Neural progenitor cell (in vitro differentiated cells): Measurements from ENCODE around the gene GADD45B. TPM values are rescaled to one million over a fixed set of nuclear protein-coding genes. Genes with fewer than 3 reads are reported as not detected.

Experiments used
- DNase-seq: peaks from one replicate; pipeline ENCODE4 v3.0.0-alpha.2; 2016; ENCODE audit warnings: low spot score
- H2AFZ ChIP-seq: fragments of 200-600 bp; sonication (generic); replicated peaks from 2 replicates; pipeline ENCODE4 v1.6.1; 2016; ENCODE audit warnings: antibody characterized with exemption
- H3F3A ChIP-seq: fragments of 200-600 bp; sonication (generic); 2 replicates; pipeline ENCODE4 v1.6.1; 2016; ENCODE audit warnings: antibody characterized with exemption, low read depth
- H3K27ac ChIP-seq: fragments of 200-600 bp; sonication (generic); 2 replicates; pipeline ENCODE4 v1.5.1; 2016; ENCODE audit warnings: mild to moderate bottlenecking
- H3K27me3 ChIP-seq: fragments of 200-600 bp; sonication (generic); 2 replicates; pipeline ENCODE4 v1.6.1; 2016; ENCODE audit warnings: mild to moderate bottlenecking, moderate library complexity
- H3K36me3 ChIP-seq: fragments of 200-600 bp; sonication (generic); 2 replicates; pipeline ENCODE4 v1.5.1; 2016
- H3K4me1 ChIP-seq: fragments of 200-600 bp; sonication (generic); 2 replicates; pipeline ENCODE4 v1.6.1; 2016; ENCODE audit warnings: mixed run types
- H3K4me2 ChIP-seq: fragments of 200-600 bp; sonication (generic); 2 replicates; pipeline ENCODE4 v1.6.1; 2016
- H3K4me3 ChIP-seq: fragments of 200-600 bp; sonication (generic); 2 replicates; pipeline ENCODE4 v1.5.1; 2016
- H3K79me2 ChIP-seq: fragments of 200-600 bp; sonication (generic); 2 replicates; pipeline ENCODE4 v1.6.1; 2016; ENCODE audit warnings: low read depth
- H3K9ac ChIP-seq: fragments of 200-600 bp; sonication (generic); 2 replicates; pipeline ENCODE4 v1.6.1; 2016
- H3K9me3 ChIP-seq: fragments of 200-600 bp; sonication (generic); 2 replicates; pipeline ENCODE4 v1.5.1; 2016; ENCODE audit warnings: low read depth
- H4K20me1 ChIP-seq: fragments of 200-600 bp; sonication (generic); 2 replicates; pipeline ENCODE4 v1.6.1; 2016; ENCODE audit warnings: low read depth
- H3K27ac Mint-ChIP-seq: 3 replicates; pipeline ENCODE4 v1.8.0; 2021; ENCODE audit warnings: mixed read lengths
- H3K27me3 Mint-ChIP-seq: 2 replicates; pipeline ENCODE4 v1.8.0; 2022; ENCODE audit warnings: low read depth, mild to moderate bottlenecking, inconsistent platforms, moderate library complexity, mixed read lengths; ENCODE audit not compliant: insufficient read depth
- H3K36me3 Mint-ChIP-seq: 3 replicates; pipeline ENCODE4 v1.8.0; 2021; ENCODE audit warnings: mixed read lengths
- H3K4me1 Mint-ChIP-seq: 3 replicates; pipeline ENCODE4 v1.8.0; 2021; ENCODE audit warnings: mixed read lengths
- H3K4me3 Mint-ChIP-seq: 3 replicates; pipeline ENCODE4 v1.8.0; 2021; ENCODE audit warnings: mild to moderate bottlenecking, moderate library complexity, mixed read lengths
- H3K9me3 Mint-ChIP-seq: 3 replicates; pipeline ENCODE4 v1.8.0; 2020; ENCODE audit warnings: mixed read lengths
- CTCF ChIP-seq: fragments of 200-600 bp; sonication (generic); IDR thresholded peaks from 2 replicates; pipeline ENCODE4 v1.5.1; 2017; ENCODE audit warnings: antibody characterized with exemption, mild to moderate bottlenecking
- EZH2 ChIP-seq: fragments of 200-600 bp; sonication (generic); IDR thresholded peaks from 2 replicates; pipeline ENCODE4 v1.6.1; 2017; ENCODE audit warnings: antibody characterized with exemption, mild to moderate bottlenecking, moderate library complexity
- EZH2phosphoT487 ChIP-seq: fragments of 200-600 bp; sonication (generic); IDR thresholded peaks from 2 replicates; pipeline ENCODE4 v1.6.1; 2017; ENCODE audit warnings: antibody characterized with exemption
- total RNA-seq: library from RNA; depleted of rRNA; stranded (reverse); fragments of >200 nt; gene quantifications from 2 replicates; pipeline ENCODE4 v1.2.3, GENCODE V29; 2015; ENCODE audit warnings: low replicate concordance

The GADD45B gene
- total RNA-seq, 1 donor from 2014 or later = 6.2 TPM

GRCh38 chr19:2494084-2494446, 18.1 kb downstream of the GADD45B start:
- no peak for DNase-seq
- H3K27me3 Mint-ChIP-seq = peaks cover 42% of the 10 kb centered on the region

GRCh38 chr19:2494447-2495129, 18.7 kb downstream of the GADD45B start:
- Histone ChIP-seq H3K27ac (no peak overlapping the region), H3K4me2 (peak overlapping the region; percentile 79), H3K27me3 (peaks cover 68% of the 10 kb centered on the region), H4K20me1 (no peaks in the 10 kb centered on the region), H2AFZ (peak overlapping the region; percentile 78), H3K4me1 (peaks cover 8% of the 10 kb centered on the region), H3K79me2 (no peaks in the 10 kb centered on the region), H3F3A (peaks cover 15% of the 10 kb centered on the region), H3K36me3 (no peaks in the 10 kb centered on the region), H3K9me3 (no peaks in the 10 kb centered on the region), H3K9ac (no peak overlapping the region), H3K4me3 (peak overlapping the region; percentile 56)
- peak; percentile 75 for DNase-seq
- no peaks in the 10 kb centered on the region for H3K36me3 Mint-ChIP-seq
- H3K4me1 Mint-ChIP-seq = peaks cover 34% of the 10 kb centered on the region
- no peak overlapping the region for H3K27ac Mint-ChIP-seq
- peaks cover 3% of the 10 kb centered on the region for H3K9me3 Mint-ChIP-seq
- peaks cover 40% of the 10 kb centered on the region for H3K27me3 Mint-ChIP-seq
- H3K4me3 Mint-ChIP-seq = peak overlapping the region; percentile 81
- no peak for TF ChIP-seq EZH2phosphoT487
- TF ChIP-seq EZH2 = peak; percentile 34

More at GRCh38 chr19:2494084-2494446, 18.1 kb downstream of the GADD45B start:
- no peak overlapping the region for H2AFZ ChIP-seq
- Mint-ChIP-seq H3K4me3 (peak overlapping the region; percentile 81), H3K27ac (no peak overlapping the region), H3K4me1 (peaks cover 32% of the 10 kb centered on the region), H3K9me3 (peaks cover 4% of the 10 kb centered on the region), H3K36me3 (no peaks in the 10 kb centered on the region)
- no peaks in the 10 kb centered on the region for H4K20me1 ChIP-seq
- H3K79me2 ChIP-seq = no peaks in the 10 kb centered on the region
- H3K27ac ChIP-seq = no peak overlapping the region
- H3K4me1 ChIP-seq = peaks cover 8% of the 10 kb centered on the region
- H3K9ac ChIP-seq = no peak overlapping the region
- H3K4me2 ChIP-seq = peak overlapping the region; percentile 79
- TF ChIP-seq EZH2phosphoT487 (no peak), EZH2 (no peak), CTCF (no peak)
- peak overlapping the region; percentile 56 for H3K4me3 ChIP-seq
- H3K36me3 ChIP-seq = no peaks in the 10 kb centered on the region
- no peaks in the 10 kb centered on the region for H3K9me3 ChIP-seq
- peaks cover 73% of the 10 kb centered on the region for H3K27me3 ChIP-seq
- peaks cover 19% of the 10 kb centered on the region for H3F3A ChIP-seq

- no peak overlapping the region for H3K9ac ChIP-seq
- peak overlapping the region; percentile 78 for H2AFZ ChIP-seq
- DNase-seq = peak; percentile 21
- H3K4me2 ChIP-seq = peak overlapping the region; percentile 79
- no peaks in the 10 kb centered on the region for H3K36me3 Mint-ChIP-seq
- no peaks in the 10 kb centered on the region for H3K9me3 Mint-ChIP-seq
- peaks cover 34% of the 10 kb centered on the region for H3K27me3 Mint-ChIP-seq
- H3F3A ChIP-seq = peaks cover 14% of the 10 kb centered on the region
- no peaks in the 10 kb centered on the region for H3K79me2 ChIP-seq
- peak overlapping the region; percentile 56 for H3K4me3 ChIP-seq
- H3K36me3 ChIP-seq = no peaks in the 10 kb centered on the region
- H3K4me1 ChIP-seq = peaks cover 8% of the 10 kb centered on the region
- peaks cover 62% of the 10 kb centered on the region for H3K27me3 ChIP-seq
- no peak for TF ChIP-seq CTCF
- TF ChIP-seq EZH2phosphoT487 = no peak
- TF ChIP-seq EZH2 = no peak
- peaks cover 36% of the 10 kb centered on the region for H3K4me1 Mint-ChIP-seq
- no peak overlapping the region for H3K27ac ChIP-seq
- H3K9me3 ChIP-seq = no peaks in the 10 kb centered on the region
- no peaks in the 10 kb centered on the region for H4K20me1 ChIP-seq
- no peak overlapping the region for H3K27ac Mint-ChIP-seq
- H3K4me3 Mint-ChIP-seq = no peak overlapping the region
These were observed 19.3 kb downstream of the GADD45B start for GRCh38 chr19:2495130-2495641.

GRCh38 chr19:2495651-2496316, 19.9 kb downstream of the GADD45B start:
- peaks cover 37% of the 10 kb centered on the region for H3K4me1 Mint-ChIP-seq
- Histone ChIP-seq H3K4me2 (peak overlapping the region; percentile 79), H3K36me3 (no peaks in the 10 kb centered on the region), H3F3A (peaks cover 14% of the 10 kb centered on the region), H3K27me3 (peaks cover 56% of the 10 kb centered on the region), H3K9me3 (no peaks in the 10 kb centered on the region), H3K4me3 (no peak overlapping the region), H3K4me1 (peaks cover 8% of the 10 kb centered on the region), H2AFZ (peak overlapping the region; percentile 78), H3K9ac (no peak overlapping the region), H3K27ac (no peak overlapping the region), H4K20me1 (no peaks in the 10 kb centered on the region), H3K79me2 (no peaks in the 10 kb centered on the region)
- H3K27ac Mint-ChIP-seq = no peak overlapping the region
- TF ChIP-seq EZH2phosphoT487 (no peak), CTCF (no peak), EZH2 (no peak)
- peaks cover 33% of the 10 kb centered on the region for H3K27me3 Mint-ChIP-seq
- H3K4me3 Mint-ChIP-seq = peak overlapping the region; percentile 71
- DNase-seq = no peak
- no peaks in the 10 kb centered on the region for H3K36me3 Mint-ChIP-seq
- no peaks in the 10 kb centered on the region for H3K9me3 Mint-ChIP-seq
